Measurements from ENCODE around the gene ABCD3.
"Not testable (repeated sequence)": the region's sequence is repeated elsewhere in the genome, so short reads cannot be mapped to it uniquely, and the experiment has no call there.

Gene ABCD3

GRCh38 chr1:94551449-94551848, 133.3 kb downstream of the ABCD3 start:
- H3K9ac ChIP-seq (ENCODE audit: low read length) = no peak overlapping the region
- H3K36me3 ChIP-seq (ENCODE audit: control insufficient read depth, insufficient read depth, low read length) = no peaks in the 10 kb centered on the region
- H3K4me1 ChIP-seq (ENCODE audit: control insufficient read depth, insufficient read depth, low read length) = no peaks in the 10 kb centered on the region
- H3K27me3 ChIP-seq (ENCODE audit: control insufficient read depth, insufficient read depth, low read length) = no peaks in the 10 kb centered on the region
- no peak overlapping the region for H3K4me3 ChIP-seq (ENCODE audit: low read length)
- no peak overlapping the region for H3K27ac ChIP-seq (ENCODE audit: low read depth, low read length)

GRCh38 chr1:94552071-94552586, 133.9 kb downstream of the ABCD3 start:
- Histone ChIP-seq H3K36me3 (ENCODE audit: control insufficient read depth, insufficient read depth, low read length) (no peaks in the 10 kb centered on the region), H3K4me3 (ENCODE audit: low read length) (no peak overlapping the region), H3K9ac (ENCODE audit: low read length) (no peak overlapping the region), H3K27me3 (ENCODE audit: control insufficient read depth, insufficient read depth, low read length) (no peaks in the 10 kb centered on the region), H3K4me1 (ENCODE audit: control insufficient read depth, insufficient read depth, low read length) (no peaks in the 10 kb centered on the region), H3K27ac (ENCODE audit: low read depth, low read length) (no peak overlapping the region)

DNA sequence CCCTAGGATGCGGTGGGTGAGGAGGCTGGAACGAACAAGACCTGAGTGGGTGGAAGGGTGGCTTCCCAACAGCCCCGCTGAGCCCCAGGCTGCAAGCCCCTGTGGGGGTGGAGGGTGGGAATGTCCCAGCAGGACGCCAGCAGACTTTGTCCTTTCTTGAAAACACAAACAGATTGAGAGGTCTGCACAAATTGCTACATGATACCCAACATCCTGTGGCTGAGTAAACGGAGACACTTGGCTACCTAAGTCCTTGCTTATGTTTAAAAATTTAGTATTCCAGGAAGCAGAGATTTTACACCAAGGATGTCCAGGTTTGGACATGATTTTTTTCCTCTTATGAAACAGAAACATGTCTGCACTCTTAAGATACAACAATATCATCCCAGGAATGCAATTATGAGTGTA, 135.1 kb downstream of the ABCD3 start:
- H3K36me3 ChIP-seq (ENCODE audit: control insufficient read depth, insufficient read depth, low read length) = no peaks in the 10 kb centered on the region
- H3K27me3 ChIP-seq (ENCODE audit: control insufficient read depth, insufficient read depth, low read length) = no peaks in the 10 kb centered on the region
- H3K27ac ChIP-seq (ENCODE audit: low read depth, low read length) = no peak overlapping the region
- H3K4me3 ChIP-seq (ENCODE audit: low read length) = no peak overlapping the region
- no peak overlapping the region for H3K9ac ChIP-seq (ENCODE audit: low read length)
- H3K4me1 ChIP-seq (ENCODE audit: control insufficient read depth, insufficient read depth, low read length) = no peaks in the 10 kb centered on the region

GRCh38 chr1:94553931-94554330, 135.7 kb downstream of the ABCD3 start:
- Histone ChIP-seq H3K4me1 (ENCODE audit: control insufficient read depth, insufficient read depth, low read length) (no peaks in the 10 kb centered on the region), H3K36me3 (ENCODE audit: control insufficient read depth, insufficient read depth, low read length) (no peaks in the 10 kb centered on the region), H3K4me3 (ENCODE audit: low read length) (no peak overlapping the region), H3K27ac (ENCODE audit: low read depth, low read length) (no peak overlapping the region), H3K9ac (ENCODE audit: low read length) (no peak overlapping the region), H3K27me3 (ENCODE audit: control insufficient read depth, insufficient read depth, low read length) (no peaks in the 10 kb centered on the region)

DNA sequence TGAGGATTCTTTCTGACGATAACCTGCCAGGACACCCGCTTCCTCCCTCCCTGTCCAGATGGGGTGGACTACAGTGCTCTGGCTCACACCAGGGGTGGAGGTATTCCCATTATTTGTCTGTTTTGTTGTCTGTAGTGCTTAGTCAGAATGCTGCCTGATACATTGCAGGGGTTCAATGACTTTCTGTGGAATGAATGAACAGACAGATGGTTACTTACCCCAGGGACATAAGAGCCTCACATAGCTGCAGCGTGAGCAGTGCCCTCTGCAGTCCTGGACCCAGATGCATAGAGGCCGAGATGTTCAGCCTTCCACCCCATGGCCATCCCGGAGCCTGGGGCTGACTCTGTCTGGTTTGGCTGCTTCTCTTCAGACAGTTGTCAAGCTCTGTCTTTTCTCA, 136.4 kb downstream of the ABCD3 start:
- Histone ChIP-seq H3K4me3 (ENCODE audit: low read length) (no peak overlapping the region), H3K9ac (ENCODE audit: low read length) (no peak overlapping the region), H3K27me3 (ENCODE audit: control insufficient read depth, insufficient read depth, low read length) (no peaks in the 10 kb centered on the region), H3K36me3 (ENCODE audit: control insufficient read depth, insufficient read depth, low read length) (no peaks in the 10 kb centered on the region), H3K27ac (ENCODE audit: low read depth, low read length) (no peak overlapping the region), H3K4me1 (ENCODE audit: control insufficient read depth, insufficient read depth, low read length) (no peaks in the 10 kb centered on the region)

DNA sequence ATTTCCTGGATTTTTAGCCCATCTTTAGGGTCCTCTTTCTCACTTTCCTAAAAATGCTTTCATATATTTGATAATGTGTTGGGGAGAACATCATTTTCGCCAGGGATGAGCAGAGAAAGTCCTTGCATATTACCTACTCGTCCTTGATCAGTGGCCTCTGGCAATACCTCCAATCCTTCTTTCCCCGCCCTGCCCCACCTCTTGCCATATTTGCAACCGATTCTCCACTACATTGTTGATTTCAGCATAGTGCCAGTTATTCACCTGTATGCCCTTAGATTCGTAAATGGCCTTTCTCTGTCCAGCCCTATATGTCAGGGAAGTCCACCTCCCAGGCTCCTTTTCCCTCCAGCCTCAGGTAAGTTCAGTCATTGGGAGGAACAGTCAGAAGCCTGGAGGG, 136.9 kb downstream of the ABCD3 start:
- H3K4me1 ChIP-seq (ENCODE audit: control insufficient read depth, insufficient read depth, low read length) = no peaks in the 10 kb centered on the region
- no peak overlapping the region for H3K27ac ChIP-seq (ENCODE audit: low read depth, low read length)
- H3K9ac ChIP-seq (ENCODE audit: low read length) = no peak overlapping the region
- no peaks in the 10 kb centered on the region for H3K27me3 ChIP-seq (ENCODE audit: control insufficient read depth, insufficient read depth, low read length)
- H3K4me3 ChIP-seq (ENCODE audit: low read length) = no peak overlapping the region
- H3K36me3 ChIP-seq (ENCODE audit: control insufficient read depth, insufficient read depth, low read length) = no peaks in the 10 kb centered on the region

DNA sequence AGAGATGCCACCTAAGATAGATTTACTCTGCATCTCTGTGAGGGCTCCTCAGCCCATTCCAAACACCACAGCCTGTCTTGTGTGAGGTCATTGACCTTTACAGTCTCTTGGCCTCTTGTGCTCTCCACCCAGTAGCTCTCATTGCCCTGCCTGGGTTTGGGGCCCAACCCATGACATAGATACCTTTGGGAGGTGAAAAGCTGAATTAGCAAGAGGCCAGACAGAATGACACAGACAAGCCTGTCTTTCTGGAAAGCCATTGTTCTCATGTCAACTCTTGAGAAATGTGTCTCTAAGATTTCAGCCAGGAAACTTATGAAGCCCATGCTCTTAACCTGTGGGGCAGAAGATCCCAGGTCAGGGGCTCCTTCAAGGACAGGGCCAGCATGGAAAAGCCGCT, 141.7 kb downstream of the ABCD3 start:
- H3K27ac ChIP-seq (ENCODE audit: low read depth, low read length) = no peak overlapping the region
- H3K27me3 ChIP-seq (ENCODE audit: control insufficient read depth, insufficient read depth, low read length) = no peaks in the 10 kb centered on the region
- no peaks in the 10 kb centered on the region for H3K36me3 ChIP-seq (ENCODE audit: control insufficient read depth, insufficient read depth, low read length)
- no peak overlapping the region for H3K4me3 ChIP-seq (ENCODE audit: low read length)
- H3K9ac ChIP-seq (ENCODE audit: low read length) = no peak overlapping the region
- H3K4me1 ChIP-seq (ENCODE audit: control insufficient read depth, insufficient read depth, low read length) = no peaks in the 10 kb centered on the region

DNA sequence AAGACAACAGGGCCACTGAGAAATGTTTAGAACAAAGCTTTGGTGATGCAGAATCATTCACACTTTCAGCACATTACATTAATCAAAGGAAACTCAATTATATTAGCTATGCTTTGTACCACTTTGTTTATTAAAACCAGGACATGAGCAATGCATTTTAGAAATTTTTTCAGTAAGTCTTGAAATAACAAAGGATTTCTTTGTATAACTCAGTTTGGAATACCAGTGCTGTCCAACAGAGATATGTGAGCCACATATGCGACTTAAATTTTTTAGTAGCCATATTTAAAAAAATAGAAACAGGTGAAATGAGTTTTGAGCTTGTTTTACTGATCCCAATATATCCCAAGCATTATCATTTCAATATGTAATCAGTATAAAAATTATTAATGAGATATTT, 142.1 kb downstream of the ABCD3 start:
- H3K36me3 ChIP-seq (ENCODE audit: control insufficient read depth, insufficient read depth, low read length) = no peaks in the 10 kb centered on the region
- H3K27me3 ChIP-seq (ENCODE audit: control insufficient read depth, insufficient read depth, low read length) = no peaks in the 10 kb centered on the region
- H3K27ac ChIP-seq (ENCODE audit: low read depth, low read length) = no peak overlapping the region
- no peak overlapping the region for H3K9ac ChIP-seq (ENCODE audit: low read length)
- no peak overlapping the region for H3K4me3 ChIP-seq (ENCODE audit: low read length)
- no peaks in the 10 kb centered on the region for H3K4me1 ChIP-seq (ENCODE audit: control insufficient read depth, insufficient read depth, low read length)

GRCh38 chr1:94562519-94563260, 144.5 kb downstream of the ABCD3 start:
- no peak overlapping the region for H3K9ac ChIP-seq (ENCODE audit: low read length)
- no peak overlapping the region for H3K27ac ChIP-seq (ENCODE audit: low read depth, low read length)
- no peaks in the 10 kb centered on the region for H3K4me1 ChIP-seq (ENCODE audit: control insufficient read depth, insufficient read depth, low read length)
- no peaks in the 10 kb centered on the region for H3K27me3 ChIP-seq (ENCODE audit: control insufficient read depth, insufficient read depth, low read length)
- H3K36me3 ChIP-seq (ENCODE audit: control insufficient read depth, insufficient read depth, low read length) = no peaks in the 10 kb centered on the region
- no peak overlapping the region for H3K4me3 ChIP-seq (ENCODE audit: low read length)

- H3K9ac ChIP-seq (ENCODE audit: low read length) = no peak overlapping the region
- H3K4me3 ChIP-seq (ENCODE audit: low read length) = no peak overlapping the region
Measured at GRCh38 chr1:94565901-94566300, 147.7 kb downstream of the ABCD3 start.

DNA sequence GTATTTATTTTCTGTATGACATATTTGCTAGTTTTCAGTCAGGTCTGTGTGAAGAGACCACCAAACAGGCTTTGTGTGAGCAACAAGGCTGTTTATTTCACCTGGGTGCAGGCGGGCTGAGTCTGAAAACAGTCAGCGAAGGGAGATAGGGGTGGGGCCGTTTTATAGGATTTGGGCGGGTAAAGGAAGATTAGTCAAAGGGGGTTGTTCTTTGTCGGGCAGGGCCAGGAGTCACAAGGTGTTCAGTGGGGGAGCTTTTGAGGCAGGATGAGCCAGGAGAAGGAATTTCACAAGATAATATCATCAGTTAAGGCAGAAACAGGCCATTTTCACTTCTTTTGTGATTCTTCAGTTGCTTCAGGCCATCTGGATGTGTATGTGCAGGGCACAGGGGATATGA, 148.2 kb downstream of the ABCD3 start:
- H3K4me1 ChIP-seq (ENCODE audit: control insufficient read depth, insufficient read depth, low read length); H3K9ac ChIP-seq (ENCODE audit: low read length); H3K27ac ChIP-seq (ENCODE audit: low read depth, low read length): not testable (repeated sequence)

More at GRCh38 chr1:94565901-94566300, 147.7 kb downstream of the ABCD3 start:
- no peaks in the 10 kb centered on the region for H3K36me3 ChIP-seq (ENCODE audit: control insufficient read depth, insufficient read depth, low read length)
- no peaks in the 10 kb centered on the region for H3K27me3 ChIP-seq (ENCODE audit: control insufficient read depth, insufficient read depth, low read length)
- H3K4me1 ChIP-seq (ENCODE audit: control insufficient read depth, insufficient read depth, low read length) = no peaks in the 10 kb centered on the region
- H3K27ac ChIP-seq (ENCODE audit: low read depth, low read length) = no peak overlapping the region

DNA sequence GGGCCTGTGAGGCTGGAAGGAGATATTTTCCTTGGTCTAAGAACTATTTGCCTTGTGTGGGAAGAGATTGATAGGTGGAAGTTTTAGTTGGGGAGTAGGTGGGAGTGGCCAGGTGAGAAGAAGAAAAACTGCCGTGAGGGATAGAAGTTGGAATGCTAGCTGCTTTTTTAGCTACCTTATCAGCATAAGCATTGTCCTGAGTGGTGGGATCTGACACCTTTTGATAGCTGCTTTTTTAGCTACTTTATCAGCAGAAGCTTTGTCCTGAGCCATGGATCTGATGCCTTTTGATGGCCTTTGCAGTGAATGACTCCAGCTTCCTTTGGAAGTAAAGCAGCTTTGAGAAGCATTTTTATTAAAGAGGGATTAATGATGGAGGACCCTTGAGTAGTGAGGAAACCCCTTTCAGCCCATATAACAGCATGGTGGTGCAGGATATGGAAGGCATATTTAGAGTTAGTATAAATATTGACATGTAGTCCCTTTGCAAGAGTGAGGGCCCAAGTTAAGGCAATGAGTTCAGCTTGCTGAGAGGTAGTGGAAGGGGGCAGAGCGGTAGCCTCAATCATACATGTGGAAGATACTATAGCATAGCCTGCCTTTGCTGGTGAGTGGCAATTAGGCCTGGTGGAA, 149.9 kb downstream of the ABCD3 start:
- H3K27ac ChIP-seq (ENCODE audit: low read depth, low read length); H3K27me3 ChIP-seq (ENCODE audit: control insufficient read depth, insufficient read depth, low read length); H3K36me3 ChIP-seq (ENCODE audit: control insufficient read depth, insufficient read depth, low read length); H3K4me3 ChIP-seq (ENCODE audit: low read length); H3K9ac ChIP-seq (ENCODE audit: low read length); H3K4me1 ChIP-seq (ENCODE audit: control insufficient read depth, insufficient read depth, low read length): not testable (repeated sequence)

More for the DNA sequence above, 148.2 kb downstream of the ABCD3 start:
- not testable (repeated sequence) for H3K4me3 ChIP-seq (ENCODE audit: low read length); H3K27me3 ChIP-seq (ENCODE audit: control insufficient read depth, insufficient read depth, low read length); H3K36me3 ChIP-seq (ENCODE audit: control insufficient read depth, insufficient read depth, low read length)
